B cell (primary cell): ENCODE data around the gene TTYH1. TPM values are rescaled to one million over a fixed set of nuclear protein-coding genes. Genes with fewer than 3 reads are reported as not detected.

ENCODE experiments used
- ATAC-seq: fragments of 200-7000 bp; cut with Tn5 transposase; one replicate; pipeline ENCODE4 v1.10.0; 2021; ENCODE audit warnings: low read depth, mild to moderate bottlenecking, moderate number of reproducible peaks, moderate library complexity
- CTCF ChIA-PET: fragments of 350-600 bp; sonication (Branson Sonifier 250); formaldehyde crosslinking; loops from one replicate; lab custom pipeline; 2021; ENCODE audit warnings: antibody characterized with exemption, inconsistent platforms; lab: Charles Lee
- POLR2A ChIA-PET: fragments of 350-600 bp; sonication (Branson Sonifier 250); formaldehyde crosslinking; loops from one replicate; lab custom pipeline; 2021; ENCODE audit warnings: antibody characterized with exemption; lab: Charles Lee
- DNase-seq: peaks from one replicate; pipeline ENCODE4 v3.0.0; 2013
- H2AFZ ChIP-seq: 2 replicates; pipeline ENCODE4 v1.6.1; 2012; ENCODE audit warnings: mild to moderate bottlenecking, low read depth, low read length; ENCODE audit not compliant: insufficient read depth, poor library complexity, severe bottlenecking
- H3K27ac ChIP-seq, 2 donors: 1 replicate in 1 of 2; 2 replicates in 1 of 2; pipeline ENCODE4 v1.5.1; 2012 to 2013; ENCODE audit warnings: low read length in 2 of 2, mild to moderate bottlenecking in 2 of 2, moderate library complexity in 1 of 2
- H3K27me3 ChIP-seq, 4 experiments: fragments of 200-600 bp in 1 of 4; sonication (generic) in 1 of 4; replicated peaks in 1 of 4; 1 replicate in 2 of 4; 2 replicates in 2 of 4; pipeline versions ENCODE4 v1.6.1 to v1.7.0; 2013 to 2016; ENCODE audit warnings: low read length in 3 of 4, mild to moderate bottlenecking in 2 of 4, mixed read lengths in 1 of 4, moderate library complexity in 1 of 4; ENCODE audit not compliant: insufficient read depth in 4 of 4, control insufficient read depth in 3 of 4; ENCODE audit errors: control extremely low read depth in 1 of 4
- H3K36me3 ChIP-seq, 2 experiments: replicated peaks in 1 of 2; 1 replicate in 1 of 2; 2 replicates in 1 of 2; pipeline versions ENCODE4 v1.6.1 to v1.7.1; 2013; ENCODE audit warnings: low read length in 1 of 2; ENCODE audit not compliant: insufficient read depth in 2 of 2, control insufficient read depth in 1 of 2; ENCODE audit errors: control extremely low read depth in 1 of 2, extremely low read depth in 1 of 2
- H3K4me1 ChIP-seq, 2 donors: fragments of 200-600 bp in 1 of 2; sonication (generic) in 1 of 2; 1 replicate in 1 of 2; 2 replicates in 1 of 2; pipeline versions ENCODE4 v1.5.1 to v1.6.1; 2013 to 2017; ENCODE audit warnings: low read length in 2 of 2; ENCODE audit not compliant: control insufficient read depth in 2 of 2, insufficient read depth in 2 of 2
- H3K4me2 ChIP-seq: replicated peaks from 2 replicates; pipeline ENCODE3; 2012; ENCODE audit warnings: mild to moderate bottlenecking, low read depth, low read length; ENCODE audit not compliant: poor library complexity, severe bottlenecking
- H3K4me3 ChIP-seq, 5 experiments: fragments of 200-600 bp in 1 of 5; sonication (generic) in 1 of 5; 1 replicate in 3 of 5; 2 replicates in 2 of 5; pipeline versions ENCODE4 v1.5.1 to v1.7.0; 2011 to 2016; ENCODE audit warnings: low read length in 4 of 5, mild to moderate bottlenecking in 4 of 5, low read depth in 2 of 5, control low read depth in 1 of 5, moderate library complexity in 1 of 5; ENCODE audit not compliant: insufficient read depth in 1 of 5; ENCODE audit errors: control extremely low read depth in 1 of 5, extremely low read depth in 1 of 5
- H3K79me2 ChIP-seq: fragments of 200-600 bp; sonication (generic); one replicate; pipeline ENCODE4 v1.6.0; 2016; ENCODE audit warnings: low read length; ENCODE audit not compliant: control insufficient read depth, insufficient read depth
- H3K9ac ChIP-seq: fragments of 200-600 bp; sonication (generic); 2 replicates; pipeline ENCODE4 v1.6.1; 2017; ENCODE audit warnings: mild to moderate bottlenecking, low read length, moderate library complexity
- H3K9me3 ChIP-seq, 3 donors: one replicate each; pipeline versions ENCODE4 v1.6.1 to v1.7.1; 2013; ENCODE audit warnings: low read length in 2 of 3; ENCODE audit not compliant: control insufficient read depth in 2 of 3, insufficient read depth in 1 of 3; ENCODE audit errors: control extremely low read depth in 1 of 3
- H4K20me1 ChIP-seq: 2 replicates; pipeline ENCODE4 v1.6.0; 2012; ENCODE audit warnings: mild to moderate bottlenecking, low read length; ENCODE audit not compliant: insufficient read depth, control insufficient read depth, poor library complexity, severe bottlenecking
- H3K27ac Mint-ChIP-seq: one replicate; pipeline ENCODE4 v1.8.0; 2021; ENCODE audit warnings: mixed read lengths
- H3K27me3 Mint-ChIP-seq: one replicate; pipeline ENCODE4 v1.8.0; 2021; ENCODE audit warnings: mixed read lengths
- H3K4me1 Mint-ChIP-seq: one replicate; pipeline ENCODE4 v1.8.0; 2021; ENCODE audit warnings: mixed read lengths
- H3K4me3 Mint-ChIP-seq: one replicate; pipeline ENCODE4 v1.8.0; 2021; ENCODE audit warnings: mixed read lengths
- H3K9me3 Mint-ChIP-seq: one replicate; pipeline ENCODE4 v1.8.0; 2022; ENCODE audit warnings: mixed read lengths; ENCODE audit not compliant: insufficient read depth
- CTCF ChIP-seq: fragments of 200-600 bp; IDR thresholded peaks from one replicate; pipeline ENCODE4 v1.8.0; 2022; ENCODE audit warnings: antibody characterized with exemption, mild to moderate bottlenecking
- EZH2 ChIP-seq: IDR thresholded peaks from 2 replicates; pipeline ENCODE4 v1.6.1; 2012; ENCODE audit warnings: borderline replicate concordance, low read depth, mild to moderate bottlenecking, moderate library complexity, low read length; ENCODE audit not compliant: insufficient read depth, poor library complexity, severe bottlenecking
- WGBS: methylation state at CpG from one replicate; pipeline ENCODE4 v1.1.5; 2013; ENCODE audit warnings: missing lambda C conversion rate; ENCODE audit not compliant: insufficient coverage; 5-methylcytosine and 5-hydroxymethylcytosine counted together
- intact Hi-C: fragments of 100-400 bp; cut with micrococcal nuclease; formaldehyde crosslinking; loops from one replicate; pipeline ENCODE4 v1.10.0; 2022
- polyA plus RNA-seq: library from polyadenylated mRNA; depleted of rRNA; stranded (reverse); fragments of >200 nt; gene quantifications from 2 replicates; pipeline ENCODE4 v1.2.3, GENCODE V29; 2012
- total RNA-seq, 2 donors: library from RNA; stranded (reverse); fragments of 120-200 nt in 1 of 2; gene quantifications; 1 replicate in 1 of 2; 2 replicates in 1 of 2; pipeline versions ENCODE4 v1.2.3 to v1.2.4, GENCODE V29; 2013 to 2022

The TTYH1 gene
- total and polyA plus RNA-seq, 2 donors (not counting 1 experiment from before 2014, with no cell fraction given) = not detected

DNA sequence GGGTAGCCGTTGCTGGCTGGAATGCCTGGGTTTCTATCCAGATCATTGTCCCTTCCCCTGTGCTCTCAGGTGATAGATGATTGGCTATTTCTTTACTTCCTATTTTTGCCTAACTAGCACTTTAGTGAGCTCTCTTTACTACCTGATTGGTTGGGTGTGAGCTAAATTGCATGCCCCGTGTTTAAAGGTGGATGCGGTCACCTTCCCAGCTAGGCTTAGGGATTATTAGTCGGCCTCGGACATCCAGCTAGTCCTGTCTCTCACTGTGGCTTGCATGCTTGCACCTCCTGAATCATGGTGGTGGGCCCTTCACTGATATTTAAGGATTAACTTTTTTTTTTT, 10.1 kb downstream of the TTYH1 start:
- intact Hi-C loops = no loop called here
- Histone ChIP-seq H3K4me3 (no peak overlapping the region), H3K4me2 (no peak overlapping the region), H3K79me2 (no peaks in the 10 kb centered on the region), H4K20me1 (no peaks in the 10 kb centered on the region), H3K27ac (no peak overlapping the region), H3K36me3 (no peaks in the 10 kb centered on the region), H3K9ac (no peak overlapping the region), H3K9me3 (peaks cover 0 to 6% (median 0%) of the 10 kb centered on the region in 3 donors), H3K27me3 (peaks cover 0 to 38% (median 12%) of the 10 kb centered on the region in 4 experiments), H3K4me1 (peaks cover 7 to 10% of the 10 kb centered on the region in 2 donors), H2AFZ (no peak overlapping the region)
- no peak overlapping the region for H3K4me3 Mint-ChIP-seq
- peaks cover 25% of the 10 kb centered on the region for H3K27me3 Mint-ChIP-seq
- no peaks in the 10 kb centered on the region for H3K9me3 Mint-ChIP-seq
- no peak overlapping the region for H3K27ac Mint-ChIP-seq
- ChIA-PET POLR2A (no interaction called here), CTCF (interaction anchor here (0.7 to 0.8 kb wide), 2 partner anchors 13 to 262 kb away, joined by 3 to 4 read pairs; no protein-coding TSS in a partner anchor)
- 49% methylated on average over 5 of the region's 5 CpGs for WGBS
- no peak for ATAC-seq
- no peak for TF ChIP-seq EZH2
- TF ChIP-seq CTCF = no peak
- DNase-seq = no peak
- no peaks in the 10 kb centered on the region for H3K4me1 Mint-ChIP-seq

DNA sequence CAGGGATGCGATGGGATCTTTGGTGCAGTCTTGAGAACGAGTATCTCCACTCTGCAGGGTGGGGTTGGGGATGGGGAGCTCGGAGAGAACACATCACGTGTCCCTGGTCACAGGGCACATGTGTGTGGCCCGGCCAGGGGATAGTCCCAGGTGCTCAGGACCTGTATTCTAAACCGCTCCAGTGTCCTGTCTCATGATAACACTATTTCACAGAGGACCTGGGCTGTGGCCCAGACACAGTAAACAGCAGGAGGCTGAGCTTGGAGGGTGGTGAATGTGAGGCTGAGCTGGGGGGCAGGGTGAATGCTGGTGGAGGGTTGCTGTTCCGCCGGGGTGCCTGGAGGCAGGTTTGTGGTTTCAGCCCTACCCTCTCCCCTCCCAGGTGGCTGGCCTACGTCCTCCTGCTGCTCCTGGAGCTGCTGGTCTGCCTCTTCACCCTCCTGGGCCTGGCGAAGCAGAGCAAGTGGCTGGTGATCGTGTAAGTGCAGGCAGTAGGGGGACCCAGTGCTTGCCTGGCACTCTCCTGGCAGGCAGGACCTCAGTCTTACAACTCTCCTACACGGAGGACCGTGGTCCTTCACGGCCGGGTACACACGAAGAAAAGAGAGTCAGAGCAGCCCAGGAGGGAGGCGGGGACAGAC, 11.1 kb downstream of the TTYH1 start:
- H3K27me3 ChIP-seq = peaks cover 0 to 39% (median 10%) of the 10 kb centered on the region in 4 experiments
- WGBS = 88% methylated on average over 9 of the region's 17 CpGs
- DNase-seq = no peak
- no peak overlapping the region for H3K4me3 ChIP-seq
- H3K27me3 Mint-ChIP-seq = peaks cover 29% of the 10 kb centered on the region
- peaks cover under 1% of the 10 kb centered on the region for H3K79me2 ChIP-seq
- H3K9ac ChIP-seq = no peak overlapping the region
- no peaks in the 10 kb centered on the region for H3K36me3 ChIP-seq
- no peak overlapping the region for H3K27ac ChIP-seq
- H2AFZ ChIP-seq = no peak overlapping the region
- ChIA-PET CTCF (no interaction called here), POLR2A (no interaction called here)
- intact Hi-C loops = no loop called here
- no peak overlapping the region for H3K27ac Mint-ChIP-seq
- H3K9me3 ChIP-seq = peaks cover 0 to 6% (median 0%) of the 10 kb centered on the region in 3 donors
- H3K9me3 Mint-ChIP-seq = no peaks in the 10 kb centered on the region
- H3K4me1 Mint-ChIP-seq = peaks cover 6% of the 10 kb centered on the region
- no peak for ATAC-seq
- no peak overlapping the region for H3K4me3 Mint-ChIP-seq
- no peaks in the 10 kb centered on the region for H4K20me1 ChIP-seq
- H3K4me2 ChIP-seq = no peak overlapping the region
- TF ChIP-seq CTCF (no peak), EZH2 (no peak)
- H3K4me1 ChIP-seq = peaks cover 14 to 15% of the 10 kb centered on the region in 2 donors
